Thyroid gland (tissue), 4 donors: ENCODE measurements around the gene NUP62.

Experiments
- POLR2A ChIP-seq, 2 donors: fragments of 450-650 bp; IDR thresholded peaks; one replicate each; pipeline ENCODE4 v1.6.1; 2017; ENCODE audit warnings: antibody characterized with exemption in 2 of 2, mild to moderate bottlenecking in 2 of 2, moderate library complexity in 1 of 2
- TF ChIP-seq, protein P1 (sequence below), 6 experiments: fragments of 200-600 bp in 3 of 6; fragments of 450-650 bp in 3 of 6; sonication (generic) in 3 of 6; IDR thresholded peaks; one replicate each; pipeline ENCODE4 v1.5.1; 2016 to 2019; ENCODE audit warnings: antibody characterized with exemption in 6 of 6, mild to moderate bottlenecking in 2 of 6, inconsistent platforms in 1 of 6, moderate library complexity in 1 of 6

DNA sequence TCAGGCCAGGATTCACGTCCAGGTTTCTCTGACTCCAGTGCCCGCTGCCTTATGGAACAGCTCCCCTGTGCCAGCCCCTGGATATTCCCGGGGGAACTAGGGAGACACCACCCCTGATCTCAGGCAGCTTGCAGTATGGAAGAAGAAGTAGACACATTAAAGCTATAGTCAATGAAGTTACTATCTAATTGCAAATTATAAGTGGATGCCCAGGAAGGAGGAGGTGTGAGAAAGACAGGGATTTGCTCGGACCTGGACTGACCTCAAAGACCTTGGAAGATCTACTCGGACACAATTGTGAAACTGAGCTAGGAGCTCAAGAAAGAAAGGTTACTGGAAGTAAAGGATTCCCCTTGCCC, 21.3 kb upstream of the NUP62 start:
- TF ChIP-seq, protein P1, sequence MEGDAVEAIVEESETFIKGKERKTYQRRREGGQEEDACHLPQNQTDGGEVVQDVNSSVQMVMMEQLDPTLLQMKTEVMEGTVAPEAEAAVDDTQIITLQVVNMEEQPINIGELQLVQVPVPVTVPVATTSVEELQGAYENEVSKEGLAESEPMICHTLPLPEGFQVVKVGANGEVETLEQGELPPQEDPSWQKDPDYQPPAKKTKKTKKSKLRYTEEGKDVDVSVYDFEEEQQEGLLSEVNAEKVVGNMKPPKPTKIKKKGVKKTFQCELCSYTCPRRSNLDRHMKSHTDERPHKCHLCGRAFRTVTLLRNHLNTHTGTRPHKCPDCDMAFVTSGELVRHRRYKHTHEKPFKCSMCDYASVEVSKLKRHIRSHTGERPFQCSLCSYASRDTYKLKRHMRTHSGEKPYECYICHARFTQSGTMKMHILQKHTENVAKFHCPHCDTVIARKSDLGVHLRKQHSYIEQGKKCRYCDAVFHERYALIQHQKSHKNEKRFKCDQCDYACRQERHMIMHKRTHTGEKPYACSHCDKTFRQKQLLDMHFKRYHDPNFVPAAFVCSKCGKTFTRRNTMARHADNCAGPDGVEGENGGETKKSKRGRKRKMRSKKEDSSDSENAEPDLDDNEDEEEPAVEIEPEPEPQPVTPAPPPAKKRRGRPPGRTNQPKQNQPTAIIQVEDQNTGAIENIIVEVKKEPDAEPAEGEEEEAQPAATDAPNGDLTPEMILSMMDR (IDR thresholded peaks at IDR 0.05) = no peak
- no peak for TF ChIP-seq POLR2A (IDR thresholded peaks at IDR 0.05)
